ENCODE measurements around the gene ZNF516.

Gene ZNF516

DNA sequence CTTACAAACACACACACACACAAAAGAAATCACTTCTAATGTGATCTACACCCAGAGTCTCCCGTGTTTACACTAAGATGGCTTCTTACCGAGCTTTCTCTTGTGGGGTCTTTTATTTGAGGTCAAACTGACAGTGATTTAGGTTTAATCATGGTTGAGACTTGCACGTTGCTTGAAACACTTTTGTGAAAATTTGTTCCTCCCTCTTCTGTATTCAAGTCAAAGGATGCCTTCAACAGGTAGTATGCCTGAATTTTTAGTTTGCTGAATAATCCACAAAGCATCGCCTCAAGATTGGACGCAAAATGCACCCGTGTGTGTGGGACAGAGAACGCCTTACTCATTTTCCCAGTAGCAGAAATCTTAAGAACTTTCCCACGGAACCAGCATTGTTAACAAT, 4.0 kb upstream of the ZNF516 start:
- Histone ChIP-seq H3K4me3 (replicated peaks; ENCODE audit: insufficient read depth, low read length) (no peak overlapping the region), H3K27ac (replicated peaks) (peak overlapping the region; percentile 78), H3K27me3 (ENCODE audit: insufficient read depth, poor library complexity, severe bottlenecking) (no peaks in the 10 kb centered on the region)
- no peak for DNase-seq (ENCODE audit: low read depth in 1 of 2, low spot score in 1 of 2)
- TF ChIP-seq GABPA (IDR thresholded peaks at IDR 0.05; ENCODE audit: low read depth) (no peak), POLR2AphosphoS5 (IDR thresholded peaks at IDR 0.05; ENCODE audit: low read depth) (no peak), CTCF (IDR thresholded peaks at IDR 0.05; ENCODE audit: insufficient read depth, low read length) (no peak), REST (IDR thresholded peaks at IDR 0.05; ENCODE audit: insufficient replicate concordance, low read depth) (no peak), SPI1 (IDR thresholded peaks at IDR 0.05; ENCODE audit: borderline replicate concordance, low read depth) (no peak)

DNA sequence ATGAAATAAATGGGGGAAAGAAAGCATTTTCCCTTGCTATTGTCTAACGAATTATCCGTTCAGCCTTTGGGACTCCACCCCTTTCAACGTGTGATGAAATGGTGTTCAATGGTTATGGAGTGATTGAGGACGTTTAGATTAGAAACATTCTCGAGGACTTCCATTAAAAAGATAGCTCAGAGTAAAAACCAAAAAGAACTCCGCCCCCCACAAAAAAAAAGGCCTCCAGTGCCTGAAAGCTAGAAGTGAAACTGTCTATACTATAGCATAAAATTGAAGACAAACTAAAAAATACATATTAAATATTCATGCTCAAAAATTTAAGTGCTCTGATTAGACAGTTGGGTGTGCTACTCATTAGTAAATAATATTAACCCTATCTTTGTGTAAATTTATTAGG, 3.0 kb upstream of the ZNF516 start:
- TF ChIP-seq GABPA (IDR thresholded peaks at IDR 0.05; ENCODE audit: low read depth) (no peak), SPI1 (IDR thresholded peaks at IDR 0.05; ENCODE audit: borderline replicate concordance, low read depth) (no peak), REST (IDR thresholded peaks at IDR 0.05; ENCODE audit: insufficient replicate concordance, low read depth) (no peak), CTCF (IDR thresholded peaks at IDR 0.05; ENCODE audit: insufficient read depth, low read length) (no peak), POLR2AphosphoS5 (IDR thresholded peaks at IDR 0.05; ENCODE audit: low read depth) (no peak)
- peak overlapping the region; percentile 78; the same call in 1 of the 2 replicates for H3K27ac ChIP-seq (replicated peaks)
- no peak for DNase-seq (ENCODE audit: low read depth in 1 of 2, low spot score in 1 of 2)

GRCh38 chr18:76497021-76497420, 2.0 kb upstream of the ZNF516 start:
- no peak overlapping the region for H3K4me3 ChIP-seq (replicated peaks; ENCODE audit: insufficient read depth, low read length)
- TF ChIP-seq REST (IDR thresholded peaks at IDR 0.05; ENCODE audit: insufficient replicate concordance, low read depth) (no peak), CTCF (IDR thresholded peaks at IDR 0.05; ENCODE audit: insufficient read depth, low read length) (no peak), POLR2AphosphoS5 (IDR thresholded peaks at IDR 0.05; ENCODE audit: low read depth) (no peak), GABPA (IDR thresholded peaks at IDR 0.05; ENCODE audit: low read depth) (no peak), SPI1 (IDR thresholded peaks at IDR 0.05; ENCODE audit: borderline replicate concordance, low read depth) (no peak)
- no peak for DNase-seq (ENCODE audit: low read depth in 1 of 2, low spot score in 1 of 2)

More for the DNA sequence above, 3.0 kb upstream of the ZNF516 start:
- Histone ChIP-seq H3K27me3 (ENCODE audit: insufficient read depth, poor library complexity, severe bottlenecking) (no peaks in the 10 kb centered on the region), H3K4me3 (replicated peaks; ENCODE audit: insufficient read depth, low read length) (no peak overlapping the region)

More at GRCh38 chr18:76497021-76497420, 2.0 kb upstream of the ZNF516 start:
- H3K27me3 ChIP-seq (ENCODE audit: insufficient read depth, poor library complexity, severe bottlenecking) = no peaks in the 10 kb centered on the region
- H3K27ac ChIP-seq (replicated peaks) = peak overlapping the region; percentile 94
